ENCODE data around the gene ITGA3.

The ITGA3 gene

GRCh38 chr17:50090971-50091917 is 35.3 kb downstream of the ITGA3 start:
- no peak for ATAC-seq (ENCODE audit: insufficient read depth, low read depth)
- H3K9ac ChIP-seq (ENCODE audit: low read depth, low read length), result no peak overlapping the region
- no peaks in the 10 kb centered on the region for H3K9me3 ChIP-seq (ENCODE audit: insufficient read depth, low read length, severe bottlenecking)
- no peak overlapping the region for H3K27ac ChIP-seq (ENCODE audit: low read length)
- no peaks in the 10 kb centered on the region for H3K79me2 ChIP-seq (ENCODE audit: insufficient read depth, low read length)
- H2AFZ ChIP-seq (ENCODE audit: low read depth, low read length), result no peak overlapping the region
- H3K27me3 ChIP-seq (ENCODE audit: insufficient read depth, low read length, poor library complexity), result no peaks in the 10 kb centered on the region
- no peak overlapping the region for H3K4me3 ChIP-seq (ENCODE audit: low read depth in 1 of 2, low read length in 2 of 2)
- no peaks in the 10 kb centered on the region for H3K36me3 ChIP-seq (ENCODE audit: insufficient read depth, low read length)
- H3K4me1 ChIP-seq (ENCODE audit: insufficient read depth, low read length), result peaks cover 19% of the 10 kb centered on the region
- TF ChIP-seq CTCF (IDR thresholded peaks at IDR 0.05; ENCODE audit: borderline replicate concordance, extremely low read depth, low read length, poor library complexity, severe bottlenecking), result no peak
- no peak for TF ChIP-seq EZH2 (IDR thresholded peaks at IDR 0.05; ENCODE audit: borderline replicate concordance, low read depth, low read length, severe bottlenecking)
- DNase-seq, result no peak
- no peak overlapping the region for H3K4me2 ChIP-seq (ENCODE audit: insufficient read depth, low read length)
- peaks cover 2% of the 10 kb centered on the region; the same call in 1 of the 2 replicates for H4K20me1 ChIP-seq (ENCODE audit: insufficient read depth, low read length)

- Histone ChIP-seq H2AFZ (ENCODE audit: low read depth, low read length) (no peak overlapping the region), H3K9me3 (ENCODE audit: insufficient read depth, low read length, severe bottlenecking) (no peaks in the 10 kb centered on the region), H3K36me3 (ENCODE audit: insufficient read depth, low read length) (no peaks in the 10 kb centered on the region), H3K9ac (ENCODE audit: low read depth, low read length) (no peak overlapping the region), H3K4me2 (ENCODE audit: insufficient read depth, low read length) (no peak overlapping the region), H3K27ac (ENCODE audit: low read length) (no peak overlapping the region), H4K20me1 (ENCODE audit: insufficient read depth, low read length) (peaks cover 2% of the 10 kb centered on the region; the same call in 1 of the 2 replicates), H3K4me3 (ENCODE audit: low read depth in 1 of 2, low read length in 2 of 2) (no peak overlapping the region), H3K4me1 (ENCODE audit: insufficient read depth, low read length) (peaks cover 25% of the 10 kb centered on the region), H3K27me3 (ENCODE audit: insufficient read depth, low read length, poor library complexity) (no peaks in the 10 kb centered on the region), H3K79me2 (ENCODE audit: insufficient read depth, low read length) (no peaks in the 10 kb centered on the region)
- TF ChIP-seq CTCF (IDR thresholded peaks at IDR 0.05; ENCODE audit: borderline replicate concordance, extremely low read depth, low read length, poor library complexity, severe bottlenecking) (no peak), EZH2 (IDR thresholded peaks at IDR 0.05; ENCODE audit: borderline replicate concordance, low read depth, low read length, severe bottlenecking) (no peak)
- DNase-seq, result no peak
- no peak for ATAC-seq (ENCODE audit: insufficient read depth, low read depth)
Measured at GRCh38 chr17:50091918-50092285, 36.0 kb downstream of the ITGA3 start.

- H3K79me2 ChIP-seq (ENCODE audit: insufficient read depth, low read length), result no peaks in the 10 kb centered on the region
- no peaks in the 10 kb centered on the region for H3K36me3 ChIP-seq (ENCODE audit: insufficient read depth, low read length)
- ATAC-seq (ENCODE audit: insufficient read depth, low read depth) (no peak), DNase-seq (no peak)
- H3K27ac ChIP-seq (ENCODE audit: low read length), result no peak overlapping the region
- H2AFZ ChIP-seq (ENCODE audit: low read depth, low read length), result no peak overlapping the region
- H3K27me3 ChIP-seq (ENCODE audit: insufficient read depth, low read length, poor library complexity), result no peaks in the 10 kb centered on the region
- no peak for TF ChIP-seq EZH2 (IDR thresholded peaks at IDR 0.05; ENCODE audit: borderline replicate concordance, low read depth, low read length, severe bottlenecking)
- TF ChIP-seq CTCF (IDR thresholded peaks at IDR 0.05; ENCODE audit: borderline replicate concordance, extremely low read depth, low read length, poor library complexity, severe bottlenecking), result no peak
- H3K9me3 ChIP-seq (ENCODE audit: insufficient read depth, low read length, severe bottlenecking), result no peaks in the 10 kb centered on the region
- 0 out of 2 replicates have a peak, but pooled peaks cover 2% of the 10 kb centered on the region for H4K20me1 ChIP-seq (ENCODE audit: insufficient read depth, low read length)
- H3K4me1 ChIP-seq (ENCODE audit: insufficient read depth, low read length), result peaks cover 26% of the 10 kb centered on the region
- no peak overlapping the region for H3K4me2 ChIP-seq (ENCODE audit: insufficient read depth, low read length)
- H3K4me3 ChIP-seq (ENCODE audit: low read depth in 1 of 2, low read length in 2 of 2), result no peak overlapping the region
- no peak overlapping the region for H3K9ac ChIP-seq (ENCODE audit: low read depth, low read length)
Measured at GRCh38 chr17:50093246-50093645, 37.3 kb downstream of the ITGA3 start.

All from DND-41 (cell line).